SU-DHL-6 (cell line): ENCODE results near the gene PSKH1.

ENCODE experiments used
- CTCF ChIP-seq: fragments of 200-600 bp; sonication (generic); IDR thresholded peaks from one replicate; pipeline ENCODE4 v1.5.1; 2017; ENCODE audit warnings: antibody characterized with exemption, mild to moderate bottlenecking, low read length, moderate library complexity; ENCODE audit not compliant: insufficient read depth, poor library complexity, severe bottlenecking
- EZH2phosphoT487 ChIP-seq: fragments of 200-600 bp; sonication (generic), shearing (Covaris generic); conservative IDR thresholded peaks from 2 replicates; pipeline ENCODE4 v1.6.1; 2018; ENCODE audit warnings: mild to moderate bottlenecking, antibody characterized with exemption, low read length, moderate library complexity, mixed read lengths

- TF ChIP-seq CTCF (no peak), EZH2phosphoT487 (no peak)
Measured at GRCh38 chr16:67932462-67932840, 39.4 kb downstream of the PSKH1 start.
